Keratinocyte (primary cell): Measurements from ENCODE around the gene GNG4. TPM values are rescaled to one million over a fixed set of nuclear protein-coding genes. Genes with fewer than 3 reads are reported as not detected.

Experiments used
- DNase-seq: peaks from one replicate; pipeline ENCODE4 v3.0.0-alpha.2; 2011; ENCODE audit warnings: low read depth, missing footprints, low spot score
- FAIRE-seq: peaks from 2 replicates; lab custom pipeline; 2011; peaks lifted over from hg19 to GRCh38; lab: Jason Lieb, UNC
- H2AFZ ChIP-seq: 2 replicates; pipeline ENCODE4 v1.6.0; 2012; ENCODE audit warnings: low read length, control low read depth, inconsistent platforms; ENCODE audit not compliant: control insufficient read depth
- H3K27ac ChIP-seq: 2 replicates; pipeline ENCODE4 v1.5.1; 2011; ENCODE audit warnings: low read length; ENCODE audit not compliant: control insufficient read depth, insufficient read depth
- H3K27me3 ChIP-seq: 3 replicates; pipeline ENCODE4 v1.6.0; 2011; ENCODE audit warnings: low read length; ENCODE audit not compliant: control insufficient read depth, insufficient read depth; ENCODE audit errors: extremely low read depth
- H3K36me3 ChIP-seq, 2 experiments: 2 replicates in 1 of 2; 3 replicates in 1 of 2; pipeline ENCODE4 v1.5.1; 2011; ENCODE audit warnings: low read length in 2 of 2, mild to moderate bottlenecking in 1 of 2; ENCODE audit not compliant: control insufficient read depth in 2 of 2, insufficient read depth in 2 of 2; ENCODE audit errors: extremely low read depth in 1 of 2
- H3K4me1 ChIP-seq: 3 replicates; pipeline ENCODE4 v1.5.1; 2011; ENCODE audit warnings: low read length; ENCODE audit not compliant: control insufficient read depth, insufficient read depth; ENCODE audit errors: extremely low read depth
- H3K4me2 ChIP-seq: 3 replicates; pipeline ENCODE4 v1.6.0; 2011; ENCODE audit warnings: low read depth, low read length; ENCODE audit not compliant: control insufficient read depth, insufficient read depth; ENCODE audit errors: extremely low read depth
- H3K4me3 ChIP-seq, 3 experiments: fragments of 200-600 bp in 1 of 3; sonication (generic) in 1 of 3; 2 replicates in 2 of 3; 3 replicates in 1 of 3; pipeline ENCODE4 v1.5.1; 2011 to 2016; ENCODE audit warnings: low read length in 3 of 3, mild to moderate bottlenecking in 3 of 3, control low read depth in 2 of 3, inconsistent platforms in 1 of 3, low read depth in 1 of 3, mixed read lengths in 1 of 3, mixed run types in 1 of 3, moderate library complexity in 1 of 3; ENCODE audit not compliant: control insufficient read depth in 2 of 3, insufficient read depth in 2 of 3; ENCODE audit errors: extremely low read depth in 1 of 3
- H3K79me2 ChIP-seq: 2 replicates; pipeline ENCODE4 v1.6.0; 2012; ENCODE audit warnings: low read length; ENCODE audit not compliant: control insufficient read depth, insufficient read depth
- H3K9ac ChIP-seq: 3 replicates; pipeline ENCODE4 v1.6.0; 2011; ENCODE audit warnings: low read length; ENCODE audit not compliant: control insufficient read depth, insufficient read depth; ENCODE audit errors: extremely low read depth
- H3K9me1 ChIP-seq: 3 replicates; pipeline ENCODE4 v1.6.0; 2011; ENCODE audit warnings: low read length; ENCODE audit not compliant: control insufficient read depth, insufficient read depth; ENCODE audit errors: extremely low read depth
- H3K9me3 ChIP-seq: 2 replicates; pipeline ENCODE4 v1.5.1; 2012; ENCODE audit warnings: low read depth, low read length; ENCODE audit not compliant: control insufficient read depth
- H4K20me1 ChIP-seq: 3 replicates; pipeline ENCODE4 v1.6.0; 2011; ENCODE audit warnings: low read length; ENCODE audit not compliant: control insufficient read depth, insufficient read depth; ENCODE audit errors: extremely low read depth
- CTCF ChIP-seq, 3 experiments: IDR thresholded peaks in 1 of 3; conservative IDR thresholded peaks in 1 of 3; optimal IDR thresholded peaks in 1 of 3; 2 replicates in 2 of 3; 3 replicates in 1 of 3; pipeline versions ENCODE3 to v1.5.1; 2011; ENCODE audit warnings: low read length in 3 of 3, mild to moderate bottlenecking in 3 of 3, moderate library complexity in 2 of 3, control low read depth in 1 of 3, inconsistent platforms in 1 of 3; ENCODE audit not compliant: insufficient read depth in 2 of 3; ENCODE audit errors: extremely low read depth in 1 of 3
- EZH2 ChIP-seq: IDR thresholded peaks from one replicate; pipeline ENCODE4 v1.6.1; 2012; ENCODE audit warnings: inconsistent platforms, mild to moderate bottlenecking, low read length, moderate library complexity
- dilution Hi-C: fragments of 300-500 bp; cut with MboI; formaldehyde crosslinking; loops from one replicate; pipeline ENCODE4 v1.7.0; 2020; ENCODE audit warnings: low sequenced_read_pairs; ENCODE audit not compliant: extremely low pct_ligation_motif_present
- polyA plus RNA-seq, 5 experiments: library from polyadenylated mRNA; depleted of rRNA in 3 of 5; stranded (reverse) in 3 of 5; stranded (forward) in 1 of 5; unstranded in 1 of 5; fragments of >200 nt; gene quantifications; 1 replicate in 1 of 5; 2 replicates in 3 of 5; 3 replicates in 1 of 5; pipeline versions ENCODE4 v1.2.1 to v1.2.3, GENCODE V29; 2011 to 2012; ENCODE audit warnings: missing spikeins in 2 of 5, low read depth in 1 of 5, low replicate concordance in 1 of 5

GNG4 gene
- polyA plus RNA-seq, 1 donor (not counting 4 experiments of a cell fraction or from before 2014, with no cell fraction given): 0.07 TPM

DNA sequence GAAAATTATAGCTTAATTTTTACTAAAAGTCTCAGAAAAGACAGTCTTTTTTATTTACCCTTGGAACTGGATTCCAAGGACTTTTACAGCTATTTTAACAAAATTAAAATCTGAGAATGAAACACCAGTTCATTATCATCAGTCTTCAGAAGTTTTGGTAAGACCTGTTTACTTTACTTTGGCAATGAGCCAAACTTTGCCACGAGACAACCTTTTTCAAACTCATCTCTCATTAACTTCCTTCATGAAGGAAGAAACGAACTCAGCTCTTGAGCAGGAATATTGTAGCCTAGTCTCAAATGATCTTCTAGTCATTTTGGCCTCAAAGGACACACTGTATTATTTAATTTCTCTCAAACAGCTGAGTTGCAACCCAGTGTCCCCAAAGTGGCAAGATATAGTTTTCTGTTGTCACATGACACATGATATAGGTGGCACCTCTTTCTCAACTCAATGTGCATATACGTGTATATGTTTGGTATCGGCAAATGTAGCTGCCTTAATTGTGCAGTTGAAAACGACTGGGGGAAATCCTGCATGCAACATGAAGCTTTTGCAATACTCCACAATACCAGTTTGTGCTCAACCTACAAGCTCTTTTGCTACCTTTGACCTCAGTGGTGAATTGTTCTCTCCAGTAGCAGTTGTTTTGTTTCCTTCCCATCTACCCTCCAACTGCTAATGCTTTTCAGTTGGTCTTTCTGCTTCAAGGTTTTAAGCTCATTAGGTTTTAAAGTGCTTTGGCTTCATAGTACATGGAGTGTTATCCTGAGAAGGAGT, 8.4 kb upstream of the GNG4 start:
- H3K4me1 ChIP-seq: no peaks in the 10 kb centered on the region
- TF ChIP-seq EZH2 (no peak), CTCF (optimal IDR thresholded peaks at IDR 0.05 in 1 of 3, IDR thresholded peaks at IDR 0.05 in 1 of 3, conservative IDR thresholded peaks at IDR 0.05 in 1 of 3; ENCODE audit: extremely low read depth in 1 of 3, insufficient read depth in 2 of 3, low read length in 3 of 3) (no peak)
- FAIRE-seq: no peak
- no peaks in the 10 kb centered on the region for H3K27me3 ChIP-seq
- no peaks in the 10 kb centered on the region for H3K9me3 ChIP-seq
- no peak for DNase-seq
- H3K27ac ChIP-seq: no peak overlapping the region
- no peaks in the 10 kb centered on the region for H3K9me1 ChIP-seq
- H3K79me2 ChIP-seq: no peaks in the 10 kb centered on the region
- H3K9ac ChIP-seq: no peak overlapping the region
- no peaks in the 10 kb centered on the region for H4K20me1 ChIP-seq
- H3K36me3 ChIP-seq: no peaks in the 10 kb centered on the region
- dilution Hi-C loops: no loop called here
- H3K4me2 ChIP-seq: no peak overlapping the region
- H3K4me3 ChIP-seq: no peak overlapping the region
- H2AFZ ChIP-seq: no peak overlapping the region

DNA sequence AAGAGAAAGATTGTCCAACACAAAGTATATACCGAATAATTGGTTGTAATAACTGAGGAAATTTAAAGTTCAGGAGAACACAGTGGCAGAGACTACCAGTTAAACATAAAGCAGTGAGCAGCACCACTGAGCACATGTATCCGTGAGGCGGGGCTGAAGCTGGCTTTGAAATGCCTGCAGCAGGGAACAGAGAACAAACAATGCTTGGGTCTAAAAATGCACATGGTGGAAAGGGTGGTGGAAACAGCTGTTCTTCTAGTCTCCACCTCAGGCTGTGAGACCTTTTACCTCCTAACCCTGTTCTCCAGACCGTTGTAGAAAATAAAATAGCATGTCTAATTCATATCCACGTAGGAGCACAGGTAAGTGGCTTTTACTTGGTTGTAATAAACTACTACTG, 7.7 kb upstream of the GNG4 start:
- Histone ChIP-seq H3K4me1 (no peaks in the 10 kb centered on the region), H4K20me1 (no peaks in the 10 kb centered on the region), H3K9me3 (no peaks in the 10 kb centered on the region), H3K27ac (no peak overlapping the region), H2AFZ (no peak overlapping the region), H3K27me3 (no peaks in the 10 kb centered on the region), H3K9ac (no peak overlapping the region), H3K36me3 (no peaks in the 10 kb centered on the region), H3K4me3 (no peak overlapping the region), H3K79me2 (no peaks in the 10 kb centered on the region), H3K9me1 (no peaks in the 10 kb centered on the region), H3K4me2 (no peak overlapping the region)
- FAIRE-seq (no peak), DNase-seq (no peak)
- TF ChIP-seq EZH2 (no peak), CTCF (optimal IDR thresholded peaks at IDR 0.05 in 1 of 3, IDR thresholded peaks at IDR 0.05 in 1 of 3, conservative IDR thresholded peaks at IDR 0.05 in 1 of 3; ENCODE audit: extremely low read depth in 1 of 3, insufficient read depth in 2 of 3, low read length in 3 of 3) (no peak)
- dilution Hi-C loops: no loop called here
